ENCODE measurements around the gene ATXN3L.

The ATXN3L gene

GRCh38 chrX:13338996-13339515, 19.2 kb upstream of the ATXN3L start:
- TF ChIP-seq SUZ12 (IDR thresholded peaks at IDR 0.05; ENCODE audit: extremely low read depth, insufficient read depth, insufficient read length) (no peak), YY1 (IDR thresholded peaks at IDR 0.05; ENCODE audit: insufficient read depth, insufficient read length) (no peak), ZNF274 (IDR thresholded peaks at IDR 0.05; ENCODE audit: low read depth, low read length) (no peak)

DNA sequence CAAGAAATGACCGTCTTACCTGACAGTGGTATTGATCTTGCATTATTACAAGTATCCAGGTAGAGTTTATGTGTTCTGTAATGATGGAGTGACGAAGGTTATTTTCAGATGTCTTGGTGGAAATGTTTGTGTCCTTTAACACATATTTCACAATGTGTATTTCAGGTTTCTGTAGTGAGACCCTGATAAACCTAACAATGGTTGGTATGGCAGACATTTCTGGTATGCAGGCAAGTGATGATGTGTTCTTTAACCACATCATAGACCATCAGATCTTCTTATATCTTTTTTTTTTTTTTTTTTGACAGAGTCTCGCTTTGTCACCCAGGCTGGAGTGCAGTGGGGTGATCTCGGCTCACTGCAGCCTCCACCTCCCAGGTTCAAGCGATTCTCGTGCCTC, 14.6 kb upstream of the ATXN3L start:
- H3K36me3 ChIP-seq (ENCODE audit: insufficient read depth, insufficient read length, low read length): no peaks in the 10 kb centered on the region
- no peaks in the 10 kb centered on the region for H3K4me1 ChIP-seq (ENCODE audit: insufficient read depth, insufficient read length)
- no peak for DNase-seq (ENCODE audit: low read depth, low spot score)
- no peaks in the 10 kb centered on the region for H3K27me3 ChIP-seq (ENCODE audit: insufficient read depth, insufficient read length)
- H3K9ac ChIP-seq (ENCODE audit: insufficient read length, low read depth): no peak overlapping the region
- H3K4me3 ChIP-seq (ENCODE audit: insufficient read length, low read depth): no peak overlapping the region
- no peak for TF ChIP-seq SUZ12 (IDR thresholded peaks at IDR 0.05; ENCODE audit: extremely low read depth, insufficient read depth, insufficient read length)
- no peak for TF ChIP-seq YY1 (IDR thresholded peaks at IDR 0.05; ENCODE audit: insufficient read depth, insufficient read length)
- TF ChIP-seq ZNF274 (IDR thresholded peaks at IDR 0.05; ENCODE audit: low read depth, low read length): no peak
- H3K9me3 ChIP-seq (ENCODE audit: insufficient read depth, low read length): no peaks in the 10 kb centered on the region

More at GRCh38 chrX:13338996-13339515, 19.2 kb upstream of the ATXN3L start:
- no peaks in the 10 kb centered on the region for H3K27me3 ChIP-seq (ENCODE audit: insufficient read depth, insufficient read length)
- H3K9me3 ChIP-seq (ENCODE audit: insufficient read depth, low read length): no peaks in the 10 kb centered on the region
- H3K4me1 ChIP-seq (ENCODE audit: insufficient read depth, insufficient read length): peaks cover 3% of the 10 kb centered on the region
- no peak for DNase-seq (ENCODE audit: low read depth, low spot score)
- H3K4me3 ChIP-seq (ENCODE audit: insufficient read length, low read depth): no peak overlapping the region
- no peaks in the 10 kb centered on the region for H3K36me3 ChIP-seq (ENCODE audit: insufficient read depth, insufficient read length, low read length)
- H3K9ac ChIP-seq (ENCODE audit: insufficient read length, low read depth): no peak overlapping the region

DNA sequence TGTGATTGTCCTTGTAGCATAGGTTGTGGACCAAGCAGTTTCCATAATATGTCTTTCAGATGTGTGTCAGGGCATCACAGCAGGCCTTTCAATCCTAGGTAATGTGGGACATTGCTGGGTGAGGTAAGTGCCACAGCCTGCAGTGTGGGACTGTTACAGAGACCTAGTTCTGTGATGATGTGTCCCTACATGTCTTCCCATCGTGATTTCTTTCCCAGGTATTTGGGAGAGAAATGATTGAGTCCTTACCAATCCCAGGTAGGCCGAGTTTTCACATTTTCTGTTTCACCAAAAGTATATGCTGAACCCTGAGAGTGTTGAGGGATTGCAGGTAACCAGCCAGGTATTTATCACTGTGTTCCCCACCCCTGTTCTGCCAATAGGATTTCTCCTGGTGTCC, 10.6 kb upstream of the ATXN3L start:
- DNase-seq (ENCODE audit: low read depth, low spot score): no peak

DNA sequence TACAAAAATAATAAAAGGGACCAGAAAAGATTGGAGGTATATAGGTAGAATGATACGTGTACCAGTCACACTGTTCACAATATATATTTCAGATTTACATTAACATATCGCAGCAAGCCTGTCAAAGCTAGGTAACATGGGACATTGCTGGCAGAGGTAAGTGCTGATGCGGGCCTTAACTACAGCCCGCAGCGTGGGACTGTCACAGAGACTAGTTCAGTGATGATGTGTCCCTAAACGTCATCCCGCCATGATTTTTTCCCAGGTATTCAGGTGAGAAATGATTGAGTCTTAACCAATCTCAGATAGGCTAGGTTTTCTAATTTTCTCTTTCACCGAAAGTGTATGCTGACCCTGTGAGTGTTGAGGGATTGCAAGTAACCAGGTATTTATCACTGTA, 7.8 kb upstream of the ATXN3L start:
- Histone ChIP-seq H3K36me3 (ENCODE audit: insufficient read depth, insufficient read length, low read length) (no peaks in the 10 kb centered on the region), H3K27me3 (ENCODE audit: insufficient read depth, insufficient read length) (no peaks in the 10 kb centered on the region), H3K4me3 (ENCODE audit: insufficient read length, low read depth) (no peak overlapping the region), H3K9me3 (ENCODE audit: insufficient read depth, low read length) (no peaks in the 10 kb centered on the region), H3K4me1 (ENCODE audit: insufficient read depth, insufficient read length) (no peaks in the 10 kb centered on the region), H3K9ac (ENCODE audit: insufficient read length, low read depth) (no peak overlapping the region)
- TF ChIP-seq ZNF274 (IDR thresholded peaks at IDR 0.05; ENCODE audit: low read depth, low read length) (no peak), YY1 (IDR thresholded peaks at IDR 0.05; ENCODE audit: insufficient read depth, insufficient read length) (no peak), SUZ12 (IDR thresholded peaks at IDR 0.05; ENCODE audit: extremely low read depth, insufficient read depth, insufficient read length) (no peak)
- DNase-seq (ENCODE audit: low read depth, low spot score): no peak

More for the DNA sequence above, 10.6 kb upstream of the ATXN3L start:
- no peaks in the 10 kb centered on the region for H3K36me3 ChIP-seq (ENCODE audit: insufficient read depth, insufficient read length, low read length)
- H3K9me3 ChIP-seq (ENCODE audit: insufficient read depth, low read length): no peaks in the 10 kb centered on the region
- no peak for TF ChIP-seq ZNF274 (IDR thresholded peaks at IDR 0.05; ENCODE audit: low read depth, low read length)
- no peak for TF ChIP-seq YY1 (IDR thresholded peaks at IDR 0.05; ENCODE audit: insufficient read depth, insufficient read length)
- no peak for TF ChIP-seq SUZ12 (IDR thresholded peaks at IDR 0.05; ENCODE audit: extremely low read depth, insufficient read depth, insufficient read length)
- no peak overlapping the region for H3K9ac ChIP-seq (ENCODE audit: insufficient read length, low read depth)
- no peaks in the 10 kb centered on the region for H3K27me3 ChIP-seq (ENCODE audit: insufficient read depth, insufficient read length)
- H3K4me1 ChIP-seq (ENCODE audit: insufficient read depth, insufficient read length): no peaks in the 10 kb centered on the region
- no peak overlapping the region for H3K4me3 ChIP-seq (ENCODE audit: insufficient read length, low read depth)

DNA sequence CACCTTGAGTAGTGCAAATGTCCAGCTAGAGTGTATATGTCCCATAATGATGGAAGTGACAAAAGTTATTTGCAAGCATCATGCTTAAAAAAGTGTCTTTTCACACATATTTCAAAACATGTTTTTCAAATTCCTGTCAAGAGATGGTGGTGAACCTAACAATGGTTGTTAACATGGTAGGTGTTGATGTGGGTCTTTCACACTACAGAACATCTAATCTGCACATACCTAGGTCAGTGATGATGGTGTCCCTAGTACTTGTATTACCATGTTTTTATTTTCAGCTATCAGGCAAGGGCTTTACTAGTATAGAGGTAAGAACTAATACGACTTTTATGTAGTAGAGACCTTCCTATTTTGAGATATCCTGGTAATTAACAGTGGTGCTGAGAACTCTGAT, 3.4 kb upstream of the ATXN3L start:
- no peaks in the 10 kb centered on the region for H3K4me1 ChIP-seq (ENCODE audit: insufficient read depth, insufficient read length)
- H3K9me3 ChIP-seq (ENCODE audit: insufficient read depth, low read length): no peaks in the 10 kb centered on the region
- TF ChIP-seq ZNF274 (IDR thresholded peaks at IDR 0.05; ENCODE audit: low read depth, low read length) (no peak), YY1 (IDR thresholded peaks at IDR 0.05; ENCODE audit: insufficient read depth, insufficient read length) (no peak), SUZ12 (IDR thresholded peaks at IDR 0.05; ENCODE audit: extremely low read depth, insufficient read depth, insufficient read length) (no peak)
- no peaks in the 10 kb centered on the region for H3K36me3 ChIP-seq (ENCODE audit: insufficient read depth, insufficient read length, low read length)
- no peaks in the 10 kb centered on the region for H3K27me3 ChIP-seq (ENCODE audit: insufficient read depth, insufficient read length)
- DNase-seq (ENCODE audit: low read depth, low spot score): no peak
- no peak overlapping the region for H3K9ac ChIP-seq (ENCODE audit: insufficient read length, low read depth)
- H3K4me3 ChIP-seq (ENCODE audit: insufficient read length, low read depth): no peak overlapping the region

DNA sequence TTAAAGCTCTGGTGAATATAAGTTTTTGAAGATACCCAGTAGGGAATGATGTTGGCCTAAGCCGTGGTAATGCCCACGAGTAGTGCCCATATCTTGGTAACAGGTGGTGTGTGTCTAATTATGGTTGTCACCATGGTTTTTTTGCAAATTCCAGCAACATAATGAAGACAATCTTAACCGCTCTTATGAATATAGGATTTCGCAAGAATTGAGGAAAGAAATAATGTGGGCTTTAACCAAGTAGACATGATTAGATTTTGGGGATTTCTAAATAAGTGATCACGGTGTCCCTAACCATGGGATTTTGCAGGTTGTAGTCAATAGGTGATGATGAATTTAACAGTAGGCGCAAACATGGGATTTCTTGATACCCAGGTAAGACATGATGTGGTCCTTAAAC, 2.5 kb downstream of the ATXN3L start:
- no peaks in the 10 kb centered on the region for H3K9me3 ChIP-seq (ENCODE audit: insufficient read depth, low read length)
- no peak for DNase-seq (ENCODE audit: low read depth, low spot score)
- no peaks in the 10 kb centered on the region for H3K27me3 ChIP-seq (ENCODE audit: insufficient read depth, insufficient read length)
- H3K4me3 ChIP-seq (ENCODE audit: insufficient read length, low read depth): no peak overlapping the region
- H3K36me3 ChIP-seq (ENCODE audit: insufficient read depth, insufficient read length, low read length): no peaks in the 10 kb centered on the region
- no peak overlapping the region for H3K9ac ChIP-seq (ENCODE audit: insufficient read length, low read depth)
- no peaks in the 10 kb centered on the region for H3K4me1 ChIP-seq (ENCODE audit: insufficient read depth, insufficient read length)
- TF ChIP-seq ZNF274 (IDR thresholded peaks at IDR 0.05; ENCODE audit: low read depth, low read length) (no peak), SUZ12 (IDR thresholded peaks at IDR 0.05; ENCODE audit: extremely low read depth, insufficient read depth, insufficient read length) (no peak), YY1 (IDR thresholded peaks at IDR 0.05; ENCODE audit: insufficient read depth, insufficient read length) (no peak)

- TF ChIP-seq SUZ12 (IDR thresholded peaks at IDR 0.05; ENCODE audit: extremely low read depth, insufficient read depth, insufficient read length): no peak
- no peak for TF ChIP-seq ZNF274 (IDR thresholded peaks at IDR 0.05; ENCODE audit: low read depth, low read length)
- no peak for TF ChIP-seq YY1 (IDR thresholded peaks at IDR 0.05; ENCODE audit: insufficient read depth, insufficient read length)
- Histone ChIP-seq H3K4me3 (ENCODE audit: insufficient read length, low read depth) (no peak overlapping the region), H3K36me3 (ENCODE audit: insufficient read depth, insufficient read length, low read length) (no peaks in the 10 kb centered on the region), H3K9me3 (ENCODE audit: insufficient read depth, low read length) (no peaks in the 10 kb centered on the region), H3K9ac (ENCODE audit: insufficient read length, low read depth) (no peak overlapping the region), H3K4me1 (ENCODE audit: insufficient read depth, insufficient read length) (no peaks in the 10 kb centered on the region), H3K27me3 (ENCODE audit: insufficient read depth, insufficient read length) (no peaks in the 10 kb centered on the region)
- no peak for DNase-seq (ENCODE audit: low read depth, low spot score)
These were observed 8.3 kb downstream of the ATXN3L start for GRCh38 chrX:13311560-13311959.
